Measurements from ENCODE around the gene MEI1.

DNA sequence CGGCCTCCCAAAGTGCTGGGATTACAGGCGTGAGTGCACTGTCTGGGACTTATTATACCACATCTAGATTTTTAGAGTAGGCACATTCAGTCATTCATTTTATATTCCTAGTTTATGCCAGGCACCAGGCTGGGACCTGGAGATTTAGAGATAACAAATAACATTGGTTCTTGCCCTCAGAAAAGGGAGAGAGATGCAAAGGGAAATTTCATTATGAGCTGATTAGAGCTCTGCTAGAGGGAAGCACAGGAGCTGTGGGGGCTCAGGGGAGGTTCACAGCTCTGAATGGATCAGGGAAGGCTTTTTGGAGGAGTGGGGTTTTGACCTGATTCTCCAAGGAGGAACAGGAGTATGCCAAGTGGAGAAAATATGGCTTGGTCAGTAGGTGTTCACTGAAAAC, 32.3 kb downstream of the MEI1 start:
- TF ChIP-seq, protein P1, sequence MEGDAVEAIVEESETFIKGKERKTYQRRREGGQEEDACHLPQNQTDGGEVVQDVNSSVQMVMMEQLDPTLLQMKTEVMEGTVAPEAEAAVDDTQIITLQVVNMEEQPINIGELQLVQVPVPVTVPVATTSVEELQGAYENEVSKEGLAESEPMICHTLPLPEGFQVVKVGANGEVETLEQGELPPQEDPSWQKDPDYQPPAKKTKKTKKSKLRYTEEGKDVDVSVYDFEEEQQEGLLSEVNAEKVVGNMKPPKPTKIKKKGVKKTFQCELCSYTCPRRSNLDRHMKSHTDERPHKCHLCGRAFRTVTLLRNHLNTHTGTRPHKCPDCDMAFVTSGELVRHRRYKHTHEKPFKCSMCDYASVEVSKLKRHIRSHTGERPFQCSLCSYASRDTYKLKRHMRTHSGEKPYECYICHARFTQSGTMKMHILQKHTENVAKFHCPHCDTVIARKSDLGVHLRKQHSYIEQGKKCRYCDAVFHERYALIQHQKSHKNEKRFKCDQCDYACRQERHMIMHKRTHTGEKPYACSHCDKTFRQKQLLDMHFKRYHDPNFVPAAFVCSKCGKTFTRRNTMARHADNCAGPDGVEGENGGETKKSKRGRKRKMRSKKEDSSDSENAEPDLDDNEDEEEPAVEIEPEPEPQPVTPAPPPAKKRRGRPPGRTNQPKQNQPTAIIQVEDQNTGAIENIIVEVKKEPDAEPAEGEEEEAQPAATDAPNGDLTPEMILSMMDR (IDR thresholded peaks at IDR 0.05): no peak
- no peak for TF ChIP-seq POLR2A (IDR thresholded peaks at IDR 0.05)

Data from testis (tissue), 2 donors.